ENCODE measurements around the gene SIGLEC8.
A peak's percentile ranks its signal among the peaks of the same experiment; 100 is the strongest.

SIGLEC8 gene

GRCh38 chr19:51485960-51486660 lies 27.9 kb upstream of the SIGLEC8 start:
- no peak for DNase-seq (ENCODE audit: low spot score)
- Mint-ChIP-seq H3K4me1 (ENCODE audit: low read depth) (peaks cover 5% of the 10 kb centered on the region), H3K4me3 (no peak overlapping the region), H3K27me3 (ENCODE audit: low read depth) (no peaks in the 10 kb centered on the region), H3K27ac (no peak overlapping the region), H3K9me3 (peaks cover 8% of the 10 kb centered on the region), H3K36me3 (ENCODE audit: low read depth) (peaks cover under 1% of the 10 kb centered on the region)

- peaks cover 7% of the 10 kb centered on the region for H3K4me1 Mint-ChIP-seq (ENCODE audit: low read depth)
- H3K36me3 Mint-ChIP-seq (ENCODE audit: low read depth) = no peaks in the 10 kb centered on the region
- H3K9me3 Mint-ChIP-seq = no peaks in the 10 kb centered on the region
- H3K27ac Mint-ChIP-seq = no peak overlapping the region
- H3K4me3 Mint-ChIP-seq = no peak overlapping the region
- DNase-seq (ENCODE audit: low spot score) = no peak
- H3K27me3 Mint-ChIP-seq (ENCODE audit: low read depth) = no peaks in the 10 kb centered on the region
Measured at GRCh38 chr19:51480590-51480989, 22.3 kb upstream of the SIGLEC8 start.

GRCh38 chr19:51479531-51480331 lies 21.5 kb upstream of the SIGLEC8 start:
- Mint-ChIP-seq H3K4me1 (ENCODE audit: low read depth) (peaks cover 7% of the 10 kb centered on the region), H3K4me3 (no peak overlapping the region), H3K27ac (no peak overlapping the region), H3K36me3 (ENCODE audit: low read depth) (no peaks in the 10 kb centered on the region), H3K9me3 (no peaks in the 10 kb centered on the region), H3K27me3 (ENCODE audit: low read depth) (no peaks in the 10 kb centered on the region)
- DNase-seq (ENCODE audit: low spot score) = peak; percentile 58

GRCh38 chr19:51478381-51479234 lies 20.4 kb upstream of the SIGLEC8 start, which contains the start of gene CEACAM18:
Gene CEACAM18 (plus strand): TSS chr19:51478539.
- no peak for DNase-seq (ENCODE audit: low spot score)
- Mint-ChIP-seq H3K27me3 (ENCODE audit: low read depth) (no peaks in the 10 kb centered on the region), H3K36me3 (ENCODE audit: low read depth) (no peaks in the 10 kb centered on the region), H3K27ac (no peak within 1 kb of the TSS), H3K4me1 (ENCODE audit: low read depth) (peaks cover 7% of the 10 kb centered on the region), H3K4me3 (no peak within 1 kb of the TSS), H3K9me3 (no peaks in the 10 kb centered on the region)

- H3K27me3 Mint-ChIP-seq (ENCODE audit: low read depth) = no peaks in the 10 kb centered on the region
- no peak for DNase-seq (ENCODE audit: low spot score)
- no peaks in the 10 kb centered on the region for H3K9me3 Mint-ChIP-seq
- H3K4me3 Mint-ChIP-seq = no peak overlapping the region
- H3K4me1 Mint-ChIP-seq (ENCODE audit: low read depth) = peaks cover 14% of the 10 kb centered on the region
- H3K36me3 Mint-ChIP-seq (ENCODE audit: low read depth) = no peaks in the 10 kb centered on the region
- H3K27ac Mint-ChIP-seq = no peak overlapping the region
Measured at GRCh38 chr19:51477344-51477743, 19.1 kb upstream of the SIGLEC8 start.

GRCh38 chr19:51476164-51476563 lies 17.9 kb upstream of the SIGLEC8 start:
- H3K27me3 Mint-ChIP-seq (ENCODE audit: low read depth) = no peaks in the 10 kb centered on the region
- no peaks in the 10 kb centered on the region for H3K9me3 Mint-ChIP-seq
- H3K36me3 Mint-ChIP-seq (ENCODE audit: low read depth) = no peaks in the 10 kb centered on the region
- no peak overlapping the region for H3K27ac Mint-ChIP-seq
- peaks cover 16% of the 10 kb centered on the region for H3K4me1 Mint-ChIP-seq (ENCODE audit: low read depth)
- no peak overlapping the region for H3K4me3 Mint-ChIP-seq
- no peak for DNase-seq (ENCODE audit: low spot score)

- H3K4me1 Mint-ChIP-seq (ENCODE audit: low read depth) = peaks cover 23% of the 10 kb centered on the region
- DNase-seq (ENCODE audit: low spot score) = peak; percentile 72
- no peaks in the 10 kb centered on the region for H3K27me3 Mint-ChIP-seq (ENCODE audit: low read depth)
- no peaks in the 10 kb centered on the region for H3K36me3 Mint-ChIP-seq (ENCODE audit: low read depth)
- no peak overlapping the region for H3K27ac Mint-ChIP-seq
- H3K9me3 Mint-ChIP-seq = no peaks in the 10 kb centered on the region
- H3K4me3 Mint-ChIP-seq = no peak overlapping the region
Measured at GRCh38 chr19:51473009-51473707, 14.9 kb upstream of the SIGLEC8 start.

GRCh38 chr19:51472607-51473006 lies 14.4 kb upstream of the SIGLEC8 start:
- Mint-ChIP-seq H3K4me3 (no peak overlapping the region), H3K27ac (no peak overlapping the region), H3K9me3 (no peaks in the 10 kb centered on the region)

GRCh38 chr19:51471527-51471926 lies 13.3 kb upstream of the SIGLEC8 start:
- DNase-seq (ENCODE audit: low spot score) = no peak
- no peak overlapping the region for H3K4me3 Mint-ChIP-seq
- H3K36me3 Mint-ChIP-seq (ENCODE audit: low read depth) = no peaks in the 10 kb centered on the region
- peaks cover 39% of the 10 kb centered on the region for H3K4me1 Mint-ChIP-seq (ENCODE audit: low read depth)
- H3K27ac Mint-ChIP-seq = no peak overlapping the region
- H3K9me3 Mint-ChIP-seq = no peaks in the 10 kb centered on the region
- no peaks in the 10 kb centered on the region for H3K27me3 Mint-ChIP-seq (ENCODE audit: low read depth)

More at GRCh38 chr19:51472607-51473006, 14.4 kb upstream of the SIGLEC8 start:
- H3K27me3 Mint-ChIP-seq (ENCODE audit: low read depth) = no peaks in the 10 kb centered on the region
- H3K36me3 Mint-ChIP-seq (ENCODE audit: low read depth) = no peaks in the 10 kb centered on the region
- no peak for DNase-seq (ENCODE audit: low spot score)
- H3K4me1 Mint-ChIP-seq (ENCODE audit: low read depth) = peaks cover 29% of the 10 kb centered on the region

GRCh38 chr19:51470966-51471365 lies 12.7 kb upstream of the SIGLEC8 start:
- H3K4me1 Mint-ChIP-seq (ENCODE audit: low read depth) = peaks cover 43% of the 10 kb centered on the region
- H3K27me3 Mint-ChIP-seq (ENCODE audit: low read depth) = no peaks in the 10 kb centered on the region
- no peaks in the 10 kb centered on the region for H3K9me3 Mint-ChIP-seq
- H3K27ac Mint-ChIP-seq = no peak overlapping the region
- no peak for DNase-seq (ENCODE audit: low spot score)
- H3K36me3 Mint-ChIP-seq (ENCODE audit: low read depth) = no peaks in the 10 kb centered on the region
- H3K4me3 Mint-ChIP-seq = no peak overlapping the region

GRCh38 chr19:51469629-51470028 lies 11.4 kb upstream of the SIGLEC8 start:
- H3K27me3 Mint-ChIP-seq (ENCODE audit: low read depth) = no peaks in the 10 kb centered on the region
- peaks cover 48% of the 10 kb centered on the region for H3K4me1 Mint-ChIP-seq (ENCODE audit: low read depth)
- H3K4me3 Mint-ChIP-seq = no peak overlapping the region
- H3K27ac Mint-ChIP-seq = no peak overlapping the region
- DNase-seq (ENCODE audit: low spot score) = no peak
- no peaks in the 10 kb centered on the region for H3K36me3 Mint-ChIP-seq (ENCODE audit: low read depth)
- H3K9me3 Mint-ChIP-seq = no peaks in the 10 kb centered on the region

GRCh38 chr19:51469162-51469561 lies 10.9 kb upstream of the SIGLEC8 start:
- Mint-ChIP-seq H3K4me3 (peak overlapping the region; percentile 60), H3K27me3 (ENCODE audit: low read depth) (no peaks in the 10 kb centered on the region), H3K36me3 (ENCODE audit: low read depth) (no peaks in the 10 kb centered on the region), H3K9me3 (no peaks in the 10 kb centered on the region), H3K27ac (peak overlapping the region; percentile 12), H3K4me1 (ENCODE audit: low read depth) (peaks cover 51% of the 10 kb centered on the region)
- no peak for DNase-seq (ENCODE audit: low spot score)

- DNase-seq (ENCODE audit: low spot score) = no peak
- Mint-ChIP-seq H3K4me3 (peak overlapping the region; percentile 60), H3K4me1 (ENCODE audit: low read depth) (peaks cover 53% of the 10 kb centered on the region), H3K9me3 (no peaks in the 10 kb centered on the region), H3K27me3 (ENCODE audit: low read depth) (no peaks in the 10 kb centered on the region), H3K36me3 (ENCODE audit: low read depth) (no peaks in the 10 kb centered on the region), H3K27ac (peak overlapping the region; percentile 75)
Measured at GRCh38 chr19:51468545-51468920, 10.3 kb upstream of the SIGLEC8 start.
